ENCODE measurements around the gene ENTHD1. TPM values are rescaled to one million over a fixed set of nuclear protein-coding genes. Genes with fewer than 3 reads are reported as not detected.

ENTHD1 gene
- total and polyA plus RNA-seq, 2 of the 4 experiments (the other 2 are of a cell fraction): not detected

GRCh38 chr22:39941601-39942000, 48.0 kb upstream of the ENTHD1 start:
- no peak overlapping the region for H3K4me3 ChIP-seq (ENCODE audit: insufficient read depth, low read depth, low read length)
- no peaks in the 10 kb centered on the region for H3K36me3 ChIP-seq (ENCODE audit: control insufficient read depth, insufficient read depth, low read length)
- no peak overlapping the region for H2AK5ac ChIP-seq (ENCODE audit: low read depth, low read length)
- H3K4me2 ChIP-seq (ENCODE audit: low read depth, low read length): no peak overlapping the region
- no peak overlapping the region for H3K27ac ChIP-seq (ENCODE audit: insufficient read depth, low read length)
- H3K14ac ChIP-seq (replicated peaks; ENCODE audit: low read depth, low read length): no peak overlapping the region
- intact Hi-C loops (cut with micrococcal nuclease) (no loop called here), dilution Hi-C loops (cut with HindIII; ENCODE audit: low sequenced_read_pairs, unreplicated experiment) (no loop called here), in situ Hi-C loops (cut with MboI; ENCODE audit: low sequenced_read_pairs) (no loop called here)
- BruUV-seq (replicated peaks): no TSS peak
- H3K23ac ChIP-seq (ENCODE audit: low read depth, low read length): no peak overlapping the region
- no peak overlapping the region for H3K56ac ChIP-seq (ENCODE audit: extremely low read depth, insufficient read depth, low read length)
- H4K20me1 ChIP-seq (ENCODE audit: insufficient read depth, low read length): no peaks in the 10 kb centered on the region
- H4K5ac ChIP-seq (ENCODE audit: low read depth, low read length): no peak overlapping the region
- no peak overlapping the region for H3K9ac ChIP-seq (ENCODE audit: low read depth, low read length)
- no peak overlapping the region for H3K18ac ChIP-seq (ENCODE audit: low read depth, low read length)
- H3K9me3 ChIP-seq (ENCODE audit: control insufficient read depth, insufficient read depth, low read length): no peaks in the 10 kb centered on the region
- ATAC-seq (ENCODE audit: low read depth): no peak
- H2BK5ac ChIP-seq (ENCODE audit: low read depth, low read length, poor library complexity, severe bottlenecking): no peak overlapping the region
- no peaks in the 10 kb centered on the region for H3K9me1 ChIP-seq (ENCODE audit: insufficient read depth, low read length)
- no peak for TF ChIP-seq CHD1 (IDR thresholded peaks at IDR 0.05; ENCODE audit: low read depth, low read length)
- TF ChIP-seq USF2 (IDR thresholded peaks at IDR 0.05; ENCODE audit: low read depth, low read length): no peak
- no peak for TF ChIP-seq FOS (IDR thresholded peaks at IDR 0.05; ENCODE audit: low read depth, low read length)
- TF ChIP-seq RFX5 (IDR thresholded peaks at IDR 0.05; ENCODE audit: low read depth, low read length): no peak
- TF ChIP-seq CTCF (conservative IDR thresholded peaks at IDR 0.05; ENCODE audit: low read depth, low read length): no peak
- no peak for TF ChIP-seq RAD21 (IDR thresholded peaks at IDR 0.05; ENCODE audit: low read length)
- no peak for TF ChIP-seq MAZ (IDR thresholded peaks at IDR 0.05; ENCODE audit: borderline replicate concordance, low read depth, low read length)
- no peak for TF ChIP-seq MAFK (IDR thresholded peaks at IDR 0.05; ENCODE audit: low read depth, low read length)
- no peak overlapping the region for H4K91ac ChIP-seq (ENCODE audit: insufficient read depth, low read depth, low read length)
- ChIA-PET POLR2A (ENCODE audit: unreplicated experiment) (no interaction called here), CTCF (interaction anchor here (0.5 kb wide), 1 partner anchor 411 kb away, joined by 3 read pairs; no protein-coding TSS in a partner anchor)
- no peak overlapping the region for H3K4ac ChIP-seq (ENCODE audit: low read depth, low read length)
- no peak for DNase-seq
- no peak overlapping the region for H4K8ac ChIP-seq (ENCODE audit: low read depth in 2 of 2, low read length in 2 of 2)
- H2BK120ac ChIP-seq (ENCODE audit: low read depth, low read length): no peak overlapping the region
- H2BK15ac ChIP-seq (ENCODE audit: low read depth, low read length): no peak overlapping the region
- no peak overlapping the region for H2BK20ac ChIP-seq (ENCODE audit: low read depth, low read length)
- no peak overlapping the region for H2AFZ ChIP-seq (replicated peaks; ENCODE audit: low read length, poor library complexity)
- H3K79me1 ChIP-seq (ENCODE audit: low read depth in 1 of 2, low read length in 2 of 2): no peaks in the 10 kb centered on the region
- H3K27me3 ChIP-seq (ENCODE audit: control insufficient read depth, insufficient read depth, low read length): peaks cover 45% of the 10 kb centered on the region
- no CpG with 5 or more reads among the region's 2 CpGs for whole genome bisulfite sequencing, 2 experiments (ENCODE audit: extremely low coverage in 2 of 2, insufficient read length in 1 of 2)
- H3K4me1 ChIP-seq (ENCODE audit: control insufficient read depth, insufficient read depth, low read length): no peaks in the 10 kb centered on the region
- H2AK9ac ChIP-seq (replicated peaks; ENCODE audit: low read depth, low read length, poor library complexity): no peak overlapping the region
